ENCODE measurements around the gene PSG11. TPM values are rescaled to one million over a fixed set of nuclear protein-coding genes. Genes with fewer than 3 reads are reported as not detected.
"Not testable (repeated sequence)": the region's sequence is repeated elsewhere in the genome, so short reads cannot be mapped to it uniquely, and the experiment has no call there.

PSG11 gene
- total RNA-seq, 4 donors from 2014 or later = not detected

DNA sequence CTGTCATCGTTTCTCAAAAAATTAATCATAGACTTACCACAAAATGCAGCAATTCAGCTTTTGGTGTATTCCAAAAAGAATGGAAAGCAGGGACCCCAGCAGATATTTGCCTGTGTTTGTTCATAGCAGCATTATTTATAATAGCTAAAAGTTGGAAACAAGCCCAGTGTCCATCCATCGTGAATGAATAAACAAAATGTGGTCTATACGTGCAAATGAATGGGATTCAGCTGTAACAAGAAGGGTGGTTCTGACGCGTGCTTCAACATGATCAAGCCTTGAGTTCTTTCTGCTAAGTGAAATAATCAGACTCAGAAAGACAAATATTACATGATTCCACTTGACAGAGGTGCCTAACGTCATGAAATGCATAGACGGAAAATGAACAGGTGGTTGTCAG is 36.4 kb downstream of the PSG11 start:
- Histone ChIP-seq H3K27me3 (peaks cover 5% of the 10 kb centered on the region), H3K27ac (no peak overlapping the region), H3K4me1 (no peaks in the 10 kb centered on the region), H3K4me3 (no peak overlapping the region), H3K36me3 (no peaks in the 10 kb centered on the region), H3K9me3 (no peaks in the 10 kb centered on the region)
- 51% methylated on average over 7 of the region's 7 CpGs for WGBS, 2 donors (ENCODE audit: low coverage in 1 of 2)
- TF ChIP-seq EP300 (IDR thresholded peaks at IDR 0.05) = no peak
- TF ChIP-seq, protein P1, sequence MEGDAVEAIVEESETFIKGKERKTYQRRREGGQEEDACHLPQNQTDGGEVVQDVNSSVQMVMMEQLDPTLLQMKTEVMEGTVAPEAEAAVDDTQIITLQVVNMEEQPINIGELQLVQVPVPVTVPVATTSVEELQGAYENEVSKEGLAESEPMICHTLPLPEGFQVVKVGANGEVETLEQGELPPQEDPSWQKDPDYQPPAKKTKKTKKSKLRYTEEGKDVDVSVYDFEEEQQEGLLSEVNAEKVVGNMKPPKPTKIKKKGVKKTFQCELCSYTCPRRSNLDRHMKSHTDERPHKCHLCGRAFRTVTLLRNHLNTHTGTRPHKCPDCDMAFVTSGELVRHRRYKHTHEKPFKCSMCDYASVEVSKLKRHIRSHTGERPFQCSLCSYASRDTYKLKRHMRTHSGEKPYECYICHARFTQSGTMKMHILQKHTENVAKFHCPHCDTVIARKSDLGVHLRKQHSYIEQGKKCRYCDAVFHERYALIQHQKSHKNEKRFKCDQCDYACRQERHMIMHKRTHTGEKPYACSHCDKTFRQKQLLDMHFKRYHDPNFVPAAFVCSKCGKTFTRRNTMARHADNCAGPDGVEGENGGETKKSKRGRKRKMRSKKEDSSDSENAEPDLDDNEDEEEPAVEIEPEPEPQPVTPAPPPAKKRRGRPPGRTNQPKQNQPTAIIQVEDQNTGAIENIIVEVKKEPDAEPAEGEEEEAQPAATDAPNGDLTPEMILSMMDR (IDR thresholded peaks at IDR 0.05) = no peak
- no peak for TF ChIP-seq POLR2A (IDR thresholded peaks at IDR 0.05)
- TF ChIP-seq POLR2AphosphoS5 (IDR thresholded peaks at IDR 0.05) = no peak
- ATAC-seq = no peak

DNA sequence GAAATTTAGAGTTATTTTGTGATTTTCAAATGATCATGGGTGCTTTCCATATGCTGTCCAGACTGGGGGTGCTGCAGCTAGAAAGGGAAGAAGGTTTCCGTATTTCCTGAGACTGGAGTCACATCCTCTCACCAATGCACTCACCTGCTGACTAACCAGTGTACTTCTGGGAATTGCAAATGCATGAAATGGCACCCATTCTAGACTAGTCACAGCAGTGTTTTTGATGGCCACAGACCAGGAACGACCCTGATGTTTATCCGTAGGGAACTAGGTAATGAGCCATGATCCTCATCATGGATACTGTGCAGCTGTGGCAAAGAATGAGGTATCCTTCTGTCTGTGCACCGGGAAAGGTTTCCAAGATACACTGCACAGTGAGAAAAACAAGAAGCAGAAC is 37.1 kb downstream of the PSG11 start:
- not testable (repeated sequence) for H3K27ac ChIP-seq, H3K4me1 ChIP-seq, H3K27me3 ChIP-seq, H3K9me3 ChIP-seq, H3K4me3 ChIP-seq, H3K36me3 ChIP-seq, ATAC-seq
- 65 to 100% methylated on average over 1 to 4 of the region's 4 CpGs for WGBS, 2 donors (ENCODE audit: low coverage in 1 of 2)

- WGBS, 2 donors (ENCODE audit: low coverage in 1 of 2) = 64 to 78% methylated on average over 1 of the region's 1 CpG
- H3K36me3 ChIP-seq, H3K27me3 ChIP-seq, ATAC-seq, H3K4me3 ChIP-seq, H3K27ac ChIP-seq, H3K9me3 ChIP-seq, H3K4me1 ChIP-seq: not testable (repeated sequence)
Measured at GRCh38 chr19:42988206-42988605, 38.1 kb downstream of the PSG11 start.

DNA sequence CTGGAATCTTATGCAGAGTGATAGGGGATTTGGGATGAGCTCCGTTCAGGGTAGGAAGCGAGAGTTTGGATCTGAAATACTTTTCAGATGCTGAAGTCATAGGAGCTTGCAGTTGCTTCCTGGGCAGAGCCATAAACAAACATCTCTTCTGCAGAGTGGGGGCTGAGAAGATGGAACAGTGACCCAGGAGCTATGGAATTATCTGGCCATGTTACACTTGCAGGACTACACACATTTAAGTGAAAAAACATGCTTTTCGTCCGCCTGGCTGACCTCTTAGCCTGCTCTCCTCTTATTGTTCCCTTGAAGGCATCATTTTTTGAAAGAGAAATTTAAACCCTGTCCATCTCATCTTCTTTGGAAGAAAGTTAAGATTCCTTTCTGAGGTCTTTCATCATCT is 40.7 kb downstream of the PSG11 start:
- H3K4me1 ChIP-seq = no peaks in the 10 kb centered on the region
- no peak overlapping the region for H3K27ac ChIP-seq
- peaks cover 5% of the 10 kb centered on the region for H3K27me3 ChIP-seq
- no peak for ATAC-seq
- H3K36me3 ChIP-seq = no peaks in the 10 kb centered on the region
- no peaks in the 10 kb centered on the region for H3K9me3 ChIP-seq
- WGBS, 2 donors (ENCODE audit: low coverage in 1 of 2) = 61 to 64% methylated on average over 3 to 4 of the region's 4 CpGs
- TF ChIP-seq EP300 (IDR thresholded peaks at IDR 0.05) = no peak
- no peak for TF ChIP-seq POLR2AphosphoS5 (IDR thresholded peaks at IDR 0.05)
- no peak for TF ChIP-seq POLR2A (IDR thresholded peaks at IDR 0.05)
- TF ChIP-seq, protein P1 (IDR thresholded peaks at IDR 0.05) = no peak
- no peak overlapping the region for H3K4me3 ChIP-seq

DNA sequence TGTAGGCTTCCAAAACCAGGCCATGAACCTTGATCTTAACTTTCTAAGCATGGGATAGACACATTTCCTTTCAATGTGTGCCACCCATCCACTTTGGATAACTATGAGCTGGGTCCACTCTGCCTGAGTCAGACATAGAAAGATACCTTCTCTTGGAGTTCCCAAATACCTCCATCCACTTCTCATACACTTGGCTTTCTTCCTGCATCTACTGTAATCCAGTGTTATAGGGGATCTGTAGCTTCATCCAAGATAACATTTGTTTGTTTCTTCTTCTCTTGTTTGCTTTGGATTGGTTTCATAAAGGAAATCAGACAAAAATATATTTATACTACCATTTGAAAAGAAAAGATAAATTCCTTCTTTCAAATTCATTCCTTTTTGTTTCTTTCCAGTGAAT is 44.2 kb downstream of the PSG11 start:
- H3K27me3 ChIP-seq, H3K4me3 ChIP-seq, H3K36me3 ChIP-seq, H3K4me1 ChIP-seq, ATAC-seq, H3K9me3 ChIP-seq, H3K27ac ChIP-seq: not testable (repeated sequence)

DNA sequence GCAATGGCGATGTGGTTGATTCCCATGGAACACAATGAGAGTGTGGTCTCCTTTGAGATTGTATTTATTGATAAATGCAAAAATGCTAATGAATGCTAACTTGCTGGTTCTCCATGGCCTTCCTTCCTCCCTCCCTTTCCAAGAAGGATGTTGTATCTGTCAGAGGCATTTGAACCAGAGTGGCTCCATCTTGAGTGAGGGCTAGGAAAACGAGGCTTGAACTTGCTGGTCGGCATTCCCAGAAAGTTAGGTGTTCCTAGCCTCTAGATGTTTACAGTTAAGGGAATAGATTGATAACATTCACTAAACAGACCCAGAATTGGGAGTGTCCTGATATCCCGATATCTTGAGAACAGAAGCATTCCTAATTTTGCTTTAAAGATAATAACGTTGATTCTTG is 54.8 kb downstream of the PSG11 start:
- H3K4me1 ChIP-seq, H3K27ac ChIP-seq, H3K4me3 ChIP-seq, ATAC-seq, H3K9me3 ChIP-seq, H3K36me3 ChIP-seq, H3K27me3 ChIP-seq: not testable (repeated sequence)
- WGBS, 2 donors (ENCODE audit: low coverage in 1 of 2) = 82 to 90% methylated on average over 5 of the region's 5 CpGs

- no peaks in the 10 kb centered on the region for H3K27me3 ChIP-seq
- no peak overlapping the region for H3K27ac ChIP-seq
- no peaks in the 10 kb centered on the region for H3K36me3 ChIP-seq
- H3K4me1 ChIP-seq = no peaks in the 10 kb centered on the region
- no peak overlapping the region for H3K4me3 ChIP-seq
- 88% methylated on average over 2 of the region's 2 CpGs; no CpG with 5 or more reads in 1 of the 2 donors for WGBS, 2 donors (ENCODE audit: low coverage in 1 of 2)
- TF ChIP-seq EP300 (IDR thresholded peaks at IDR 0.05) = no peak
- no peak for TF ChIP-seq POLR2A (IDR thresholded peaks at IDR 0.05)
- TF ChIP-seq, protein P1 (IDR thresholded peaks at IDR 0.05) = no peak
- no peak for TF ChIP-seq POLR2AphosphoS5 (IDR thresholded peaks at IDR 0.05)
- no peaks in the 10 kb centered on the region for H3K9me3 ChIP-seq
- ATAC-seq = no peak
Measured at GRCh38 chr19:42965176-42965575, 61.1 kb downstream of the PSG11 start.
